ENCODE data around the gene HOXA4.

The HOXA4 gene

GRCh38 chr7:27093184-27093895 is 37.2 kb downstream of the HOXA4 start:
- no peak for DNase-seq (ENCODE audit: low spot score)

- DNase-seq (ENCODE audit: low spot score), result no peak
Observed at GRCh38 chr7:27092819-27093110, 37.8 kb downstream of the HOXA4 start.

- DNase-seq (ENCODE audit: low spot score), result no peak
Observed at GRCh38 chr7:27091941-27092818, 38.4 kb downstream of the HOXA4 start.

GRCh38 chr7:27091105-27091504 is 39.5 kb downstream of the HOXA4 start:
- DNase-seq (ENCODE audit: low spot score), result peak; percentile 84

- no peak for DNase-seq (ENCODE audit: low spot score)
Observed at GRCh38 chr7:27088002-27088922, 42.3 kb downstream of the HOXA4 start.

- DNase-seq (ENCODE audit: low spot score), result no peak
Observed at GRCh38 chr7:27083646-27084045, 46.9 kb downstream of the HOXA4 start.

- DNase-seq (ENCODE audit: low spot score), result no peak
Observed at GRCh38 chr7:27082171-27082570, 48.4 kb downstream of the HOXA4 start.

- DNase-seq (ENCODE audit: low spot score), result peak; percentile 72
Observed at GRCh38 chr7:27080844-27081436, 49.6 kb downstream of the HOXA4 start.

GRCh38 chr7:27079234-27079975 is 51.2 kb downstream of the HOXA4 start:
- no peak for DNase-seq (ENCODE audit: low spot score)

- no peak for DNase-seq (ENCODE audit: low spot score)
Observed at GRCh38 chr7:27078616-27079233, 51.8 kb downstream of the HOXA4 start.

All from HuH-7 (cell line).